Measurements from ENCODE around the gene NFATC1.

Gene NFATC1

DNA sequence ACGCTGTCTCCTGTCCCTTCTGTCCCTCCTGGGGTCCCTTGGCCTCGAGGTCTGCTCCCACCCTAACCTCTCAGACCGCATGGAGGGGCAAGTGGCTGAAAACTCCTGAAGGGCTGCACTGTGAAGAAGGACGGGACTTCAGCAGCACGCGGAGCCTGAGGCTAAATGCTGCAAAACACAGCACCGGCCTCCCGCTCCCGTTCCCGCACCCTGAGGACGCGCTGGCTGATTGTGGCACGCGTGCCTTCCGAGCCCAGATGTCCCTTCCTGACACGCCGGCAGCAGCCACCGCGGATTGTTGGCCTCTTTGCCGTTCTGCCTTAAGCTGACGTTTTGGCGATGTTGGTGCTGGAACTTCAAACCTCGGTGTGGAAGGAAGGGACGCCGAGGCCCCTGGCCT is 158.0 kb downstream of the NFATC1 start:
- H3K4me3 ChIP-seq (ENCODE audit: severe bottlenecking): no peak overlapping the region
- no peaks in the 10 kb centered on the region for H3K4me1 ChIP-seq (ENCODE audit: insufficient read depth, poor library complexity, severe bottlenecking)
- no peak for TF ChIP-seq CTCF (IDR thresholded peaks at IDR 0.05; ENCODE audit: poor library complexity, severe bottlenecking)
- H3K27ac ChIP-seq (ENCODE audit: poor library complexity, severe bottlenecking): no peak overlapping the region
- ATAC-seq (ENCODE audit: low read depth) (no peak), DNase-seq (ENCODE audit: low spot score) (peak; percentile 40)
- no peaks in the 10 kb centered on the region for H3K27me3 ChIP-seq (ENCODE audit: insufficient read depth, poor library complexity, severe bottlenecking)
- no peaks in the 10 kb centered on the region for H3K9me3 ChIP-seq (ENCODE audit: severe bottlenecking)
- H3K36me3 ChIP-seq (ENCODE audit: low read depth): no peaks in the 10 kb centered on the region

GRCh38 chr18:79554321-79554720 is 158.6 kb downstream of the NFATC1 start:
- H3K9me3 ChIP-seq (ENCODE audit: severe bottlenecking): no peaks in the 10 kb centered on the region
- no peaks in the 10 kb centered on the region for H3K36me3 ChIP-seq (ENCODE audit: low read depth)
- no peak for TF ChIP-seq CTCF (IDR thresholded peaks at IDR 0.05; ENCODE audit: poor library complexity, severe bottlenecking)
- no peak for ATAC-seq (ENCODE audit: low read depth)
- H3K4me3 ChIP-seq (ENCODE audit: severe bottlenecking): no peak overlapping the region
- no peak overlapping the region for H3K27ac ChIP-seq (ENCODE audit: poor library complexity, severe bottlenecking)
- no peak for DNase-seq (ENCODE audit: low spot score)
- no peaks in the 10 kb centered on the region for H3K4me1 ChIP-seq (ENCODE audit: insufficient read depth, poor library complexity, severe bottlenecking)
- H3K27me3 ChIP-seq (ENCODE audit: insufficient read depth, poor library complexity, severe bottlenecking): no peaks in the 10 kb centered on the region

GRCh38 chr18:79554945-79555645 is 159.4 kb downstream of the NFATC1 start:
- H3K27ac ChIP-seq (ENCODE audit: poor library complexity, severe bottlenecking): no peak overlapping the region
- H3K27me3 ChIP-seq (ENCODE audit: insufficient read depth, poor library complexity, severe bottlenecking): no peaks in the 10 kb centered on the region
- H3K4me1 ChIP-seq (ENCODE audit: insufficient read depth, poor library complexity, severe bottlenecking): no peaks in the 10 kb centered on the region
- DNase-seq (ENCODE audit: low spot score) (peak; percentile 47), ATAC-seq (ENCODE audit: low read depth) (no peak)
- TF ChIP-seq CTCF (IDR thresholded peaks at IDR 0.05; ENCODE audit: poor library complexity, severe bottlenecking): no peak
- H3K36me3 ChIP-seq (ENCODE audit: low read depth): no peaks in the 10 kb centered on the region
- no peaks in the 10 kb centered on the region for H3K9me3 ChIP-seq (ENCODE audit: severe bottlenecking)
- no peak overlapping the region for H3K4me3 ChIP-seq (ENCODE audit: severe bottlenecking)

- ATAC-seq (ENCODE audit: low read depth) (no peak), DNase-seq (ENCODE audit: low spot score) (peak; percentile 59)
- Histone ChIP-seq H3K4me3 (ENCODE audit: severe bottlenecking) (no peak overlapping the region), H3K4me1 (ENCODE audit: insufficient read depth, poor library complexity, severe bottlenecking) (no peaks in the 10 kb centered on the region), H3K27me3 (ENCODE audit: insufficient read depth, poor library complexity, severe bottlenecking) (no peaks in the 10 kb centered on the region), H3K9me3 (ENCODE audit: severe bottlenecking) (no peaks in the 10 kb centered on the region), H3K36me3 (ENCODE audit: low read depth) (no peaks in the 10 kb centered on the region), H3K27ac (ENCODE audit: poor library complexity, severe bottlenecking) (no peak overlapping the region)
- no peak for TF ChIP-seq CTCF (IDR thresholded peaks at IDR 0.05; ENCODE audit: poor library complexity, severe bottlenecking)
Observed at GRCh38 chr18:79555885-79556284, 160.2 kb downstream of the NFATC1 start.

GRCh38 chr18:79556829-79557585 is 161.3 kb downstream of the NFATC1 start:
- TF ChIP-seq CTCF (IDR thresholded peaks at IDR 0.05; ENCODE audit: poor library complexity, severe bottlenecking): no peak
- no peaks in the 10 kb centered on the region for H3K27me3 ChIP-seq (ENCODE audit: insufficient read depth, poor library complexity, severe bottlenecking)
- DNase-seq (ENCODE audit: low spot score) (no peak), ATAC-seq (ENCODE audit: low read depth) (peak; percentile 14; the same call in 1 of the 3 replicates)
- H3K9me3 ChIP-seq (ENCODE audit: severe bottlenecking): no peaks in the 10 kb centered on the region
- no peaks in the 10 kb centered on the region for H3K4me1 ChIP-seq (ENCODE audit: insufficient read depth, poor library complexity, severe bottlenecking)
- H3K4me3 ChIP-seq (ENCODE audit: severe bottlenecking): no peak overlapping the region
- H3K27ac ChIP-seq (ENCODE audit: poor library complexity, severe bottlenecking): no peak overlapping the region
- no peaks in the 10 kb centered on the region for H3K36me3 ChIP-seq (ENCODE audit: low read depth)
